Breast epithelium (tissue), 4 donors: ENCODE data around the gene KCNIP4. TPM values are rescaled to one million over a fixed set of nuclear protein-coding genes. Genes with fewer than 3 reads are reported as not detected.

Experiments used
- DNase-seq, 2 donors: peaks; one replicate each; pipeline ENCODE4 v3.0.0-alpha.2; 2019; ENCODE audit warnings: low spot score in 2 of 2
- H3K27ac ChIP-seq, 2 donors: fragments of 200-600 bp; sonication (generic) in 1 of 2; one replicate each; pipeline ENCODE4 v1.5.1; 2016 to 2019; ENCODE audit warnings: mild to moderate bottlenecking in 1 of 2
- H3K27me3 ChIP-seq, 2 donors: fragments of 200-600 bp; sonication (generic) in 1 of 2; one replicate each; pipeline versions ENCODE4 v1.5.1 to v1.6.0; 2017 to 2019; ENCODE audit warnings: control low read depth in 1 of 2, mild to moderate bottlenecking in 1 of 2
- H3K36me3 ChIP-seq: fragments of 200-600 bp; one replicate; pipeline ENCODE4 v1.5.1; 2019
- H3K4me1 ChIP-seq, 2 donors: fragments of 200-600 bp; sonication (generic); one replicate each; pipeline ENCODE4 v1.5.1; 2016 to 2019; ENCODE audit warnings: control low read depth in 1 of 2
- H3K4me3 ChIP-seq, 3 donors: fragments of 200-600 bp; sonication (generic); 1 replicate in 2 of 3; 2 replicates in 1 of 3; pipeline ENCODE4 v1.5.1; 2016 to 2019; ENCODE audit warnings: mild to moderate bottlenecking in 3 of 3, moderate library complexity in 2 of 3
- H3K9me3 ChIP-seq, 2 donors: fragments of 200-600 bp; sonication (generic) in 1 of 2; one replicate each; pipeline ENCODE4 v1.5.1; 2016 to 2019; ENCODE audit warnings: control low read depth in 1 of 2
- CTCF ChIP-seq, 3 donors: fragments of 450-650 bp; IDR thresholded peaks; one replicate each; pipeline ENCODE4 v1.5.1; 2016 to 2017; ENCODE audit warnings: antibody characterized with exemption in 3 of 3, mild to moderate bottlenecking in 3 of 3, moderate library complexity in 3 of 3
- POLR2A ChIP-seq: fragments of 450-650 bp; IDR thresholded peaks from one replicate; pipeline ENCODE4 v1.6.1; 2016; ENCODE audit warnings: antibody characterized with exemption, mild to moderate bottlenecking, moderate library complexity
- POLR2AphosphoS5 ChIP-seq, 3 donors: sonication (generic); formaldehyde crosslinking; IDR thresholded peaks; one replicate each; pipeline ENCODE4 v1.6.1; 2017; ENCODE audit warnings: antibody characterized with exemption in 3 of 3
- intact Hi-C: fragments of 100-400 bp; cut with DNase I; formaldehyde crosslinking; loops from one replicate; pipeline ENCODE4 v1.15.1; 2023; ENCODE audit warnings: low total_unique reads
- total RNA-seq, 3 donors: library from RNA; depleted of rRNA; stranded (reverse); fragments of >200 nt; gene quantifications; one replicate each; pipeline ENCODE4 v1.1.0, GENCODE V29; 2016

KCNIP4 gene
- total RNA-seq, 3 donors from 2014 or later: 0.44 to 0.66 TPM; not detected in 1

- TF ChIP-seq POLR2A (no peak), CTCF (IDR thresholded peaks at IDR 0.05) (no peak), POLR2AphosphoS5 (IDR thresholded peaks at IDR 0.05) (no peak)
Measured at GRCh38 chr4:21780148-21780547, 168.4 kb downstream of the KCNIP4 start.

GRCh38 chr4:21778702-21779101, 169.9 kb downstream of the KCNIP4 start:
- H3K4me1 ChIP-seq: no peaks in the 10 kb centered on the region
- no peak overlapping the region for H3K27ac ChIP-seq
- TF ChIP-seq CTCF (IDR thresholded peaks at IDR 0.05) (no peak), POLR2AphosphoS5 (IDR thresholded peaks at IDR 0.05) (no peak), POLR2A (no peak)
- H3K27me3 ChIP-seq: peaks cover 0 to 9% of the 10 kb centered on the region in 2 donors
- H3K36me3 ChIP-seq: no peaks in the 10 kb centered on the region
- intact Hi-C loops: no loop called here
- no peak for DNase-seq
- no peak overlapping the region for H3K4me3 ChIP-seq
- H3K9me3 ChIP-seq: no peaks in the 10 kb centered on the region

More at GRCh38 chr4:21780148-21780547, 168.4 kb downstream of the KCNIP4 start:
- Histone ChIP-seq H3K36me3 (peaks cover 4% of the 10 kb centered on the region), H3K27ac (no peak overlapping the region), H3K4me3 (no peak overlapping the region), H3K27me3 (peaks cover 0 to 9% of the 10 kb centered on the region in 2 donors), H3K9me3 (no peaks in the 10 kb centered on the region), H3K4me1 (no peaks in the 10 kb centered on the region)
- DNase-seq: no peak
- intact Hi-C loops: no loop called here

GRCh38 chr4:21775703-21776102, 172.9 kb downstream of the KCNIP4 start:
- H3K27me3 ChIP-seq: peaks cover 0 to 9% of the 10 kb centered on the region in 2 donors
- no peak overlapping the region for H3K27ac ChIP-seq
- intact Hi-C loops: no loop called here
- H3K9me3 ChIP-seq: peaks cover 0 to 3% of the 10 kb centered on the region in 2 donors
- no peak for DNase-seq
- no peaks in the 10 kb centered on the region for H3K36me3 ChIP-seq
- no peak overlapping the region for H3K4me3 ChIP-seq
- no peak for TF ChIP-seq POLR2AphosphoS5 (IDR thresholded peaks at IDR 0.05)
- no peak for TF ChIP-seq POLR2A
- no peak for TF ChIP-seq CTCF (IDR thresholded peaks at IDR 0.05)
- no peaks in the 10 kb centered on the region for H3K4me1 ChIP-seq

- Histone ChIP-seq H3K4me1 (no peaks in the 10 kb centered on the region), H3K36me3 (no peaks in the 10 kb centered on the region), H3K27me3 (no peaks in the 10 kb centered on the region), H3K27ac (no peak overlapping the region), H3K9me3 (peaks cover 0 to 4% of the 10 kb centered on the region in 2 donors), H3K4me3 (no peak overlapping the region)
- intact Hi-C loops: loop anchor here (10.0 kb wide), 1 partner anchor 475 kb away; no protein-coding TSS in a partner anchor
- no peak for DNase-seq
- TF ChIP-seq POLR2A: no peak
- no peak for TF ChIP-seq POLR2AphosphoS5 (IDR thresholded peaks at IDR 0.05)
- no peak for TF ChIP-seq CTCF (IDR thresholded peaks at IDR 0.05)
Measured at GRCh38 chr4:21769404-21770147, 179.0 kb downstream of the KCNIP4 start.
